Measurements from ENCODE around the gene TM6SF1. TPM values are rescaled to one million over a fixed set of nuclear protein-coding genes. Genes with fewer than 3 reads are reported as not detected.
"Not testable (repeated sequence)": the region's sequence is repeated elsewhere in the genome, so short reads cannot be mapped to it uniquely, and the experiment has no call there.

TM6SF1 gene
- total RNA-seq, 1 experiment from 2014 or later = 0.69 TPM

- no peaks in the 10 kb centered on the region for H3K27me3 ChIP-seq (ENCODE audit: control insufficient read depth, insufficient read depth, low read length)
- ChIA-PET POLR2A (no interaction called here), CTCF (no interaction called here)
- H3K9me3 ChIP-seq (ENCODE audit: control insufficient read depth, insufficient read depth, low read depth, low read length) = no peaks in the 10 kb centered on the region
- peak overlapping the region; percentile 68 for H3K27ac ChIP-seq (ENCODE audit: low read length)
- DNase-seq (ENCODE audit: low read depth, low spot score) (no peak), ATAC-seq (no peak)
- intact Hi-C loops (cut with micrococcal nuclease; ENCODE audit: unreplicated experiment) = no loop called here
- H3K4me1 ChIP-seq (ENCODE audit: control insufficient read depth, insufficient read depth, low read length) = peaks cover 32% of the 10 kb centered on the region
- H3K36me3 ChIP-seq (ENCODE audit: control insufficient read depth, insufficient read depth, low read length) = peaks cover 6% of the 10 kb centered on the region
- TF ChIP-seq TCF7L2 (IDR thresholded peaks at IDR 0.05; ENCODE audit: low read depth, low read length) (no peak), POLR2AphosphoS5 (IDR thresholded peaks at IDR 0.05; ENCODE audit: low read depth, low read length) (no peak), REST (IDR thresholded peaks at IDR 0.05; ENCODE audit: insufficient read depth in 1 of 2, low read depth in 2 of 2, low read length in 1 of 2) (no peak), CTCF (IDR thresholded peaks at IDR 0.05) (no peak), SIN3A (IDR thresholded peaks at IDR 0.05; ENCODE audit: borderline replicate concordance, insufficient read depth, low read depth, low read length) (no peak)
- in situ Hi-C loops (cut with HindIII; ENCODE audit: low pct_unique_long_range_greater_than_20kb, low sequenced_read_pairs) = no loop called here
- BruUV-seq (replicated peaks) = no TSS peak
- H3K4me3 ChIP-seq (ENCODE audit: low read depth in 2 of 2, low read length in 2 of 2) = no peak overlapping the region
These were observed 39.4 kb upstream of the TM6SF1 start for GRCh38 chr15:83068054-83068453.

GRCh38 chr15:83069211-83069642 is 38.2 kb upstream of the TM6SF1 start:
- in situ Hi-C loops (cut with HindIII; ENCODE audit: low pct_unique_long_range_greater_than_20kb, low sequenced_read_pairs); H3K9me3 ChIP-seq (ENCODE audit: control insufficient read depth, insufficient read depth, low read depth, low read length); intact Hi-C loops (cut with micrococcal nuclease; ENCODE audit: unreplicated experiment); BruUV-seq (replicated peaks); CTCF ChIA-PET; H3K4me3 ChIP-seq (ENCODE audit: low read depth in 2 of 2, low read length in 2 of 2); H3K36me3 ChIP-seq (ENCODE audit: control insufficient read depth, insufficient read depth, low read length); H3K27ac ChIP-seq (ENCODE audit: low read length); DNase-seq (ENCODE audit: low read depth, low spot score); ATAC-seq; H3K27me3 ChIP-seq (ENCODE audit: control insufficient read depth, insufficient read depth, low read length): not testable (repeated sequence)
- H3K4me1 ChIP-seq (ENCODE audit: control insufficient read depth, insufficient read depth, low read length) = peaks cover 20% of the 10 kb centered on the region; the same call in 1 of the 2 replicates
- POLR2A ChIA-PET = interaction anchor here (0.7 kb wide), 1 partner anchor 132 kb away, joined by 3 read pairs; no protein-coding TSS in a partner anchor

GRCh38 chr15:83077491-83078230 is 29.8 kb upstream of the TM6SF1 start:
- Histone ChIP-seq H3K27me3 (ENCODE audit: control insufficient read depth, insufficient read depth, low read length) (peaks cover 17% of the 10 kb centered on the region), H3K4me1 (ENCODE audit: control insufficient read depth, insufficient read depth, low read length) (no peaks in the 10 kb centered on the region), H3K27ac (ENCODE audit: low read length) (no peak overlapping the region), H3K36me3 (ENCODE audit: control insufficient read depth, insufficient read depth, low read length) (no peaks in the 10 kb centered on the region), H3K4me3 (ENCODE audit: low read depth in 2 of 2, low read length in 2 of 2) (no peak overlapping the region), H3K9me3 (ENCODE audit: control insufficient read depth, insufficient read depth, low read depth, low read length) (no peaks in the 10 kb centered on the region)
- intact Hi-C loops (cut with micrococcal nuclease; ENCODE audit: unreplicated experiment) = no loop called here
- ChIA-PET POLR2A (interaction anchor here (0.5 kb wide), 1 partner anchor 45 kb away, joined by 8 read pairs; no protein-coding TSS in a partner anchor), CTCF (no interaction called here)
- no TSS peak for BruUV-seq (replicated peaks)
- ATAC-seq (no peak), DNase-seq (ENCODE audit: low read depth, low spot score) (no peak)
- no peak for TF ChIP-seq SIN3A (IDR thresholded peaks at IDR 0.05; ENCODE audit: borderline replicate concordance, insufficient read depth, low read depth, low read length)
- no peak for TF ChIP-seq POLR2AphosphoS5 (IDR thresholded peaks at IDR 0.05; ENCODE audit: low read depth, low read length)
- TF ChIP-seq TCF7L2 (IDR thresholded peaks at IDR 0.05; ENCODE audit: low read depth, low read length) = no peak
- no peak for TF ChIP-seq CTCF (IDR thresholded peaks at IDR 0.05)
- TF ChIP-seq REST (IDR thresholded peaks at IDR 0.05; ENCODE audit: insufficient read depth in 1 of 2, low read depth in 2 of 2, low read length in 1 of 2) = no peak
- in situ Hi-C loops (cut with HindIII; ENCODE audit: low pct_unique_long_range_greater_than_20kb, low sequenced_read_pairs) = no loop called here

Data from Panc1 (cell line).